GM23338 (cell line): ENCODE measurements around the gene OTOG. TPM values are rescaled to one million over a fixed set of nuclear protein-coding genes. Genes with fewer than 3 reads are reported as not detected.

ENCODE experiments used
- ATAC-seq: fragments of 200-7000 bp; cut with Tn5 transposase; 3 replicates; pipeline ENCODE4 v1.9.1; 2020
- DNase-seq: peaks from one replicate; pipeline ENCODE4 v3.0.0-alpha.2; 2015; ENCODE audit warnings: low spot score
- H2AFZ ChIP-seq: fragments of 200-600 bp; sonication (generic); 2 replicates; pipeline ENCODE4 v1.8.0; 2016; ENCODE audit warnings: antibody characterized with exemption, mild to moderate bottlenecking, moderate library complexity
- H3F3A ChIP-seq: fragments of 200-600 bp; sonication (generic); replicated peaks from 2 replicates; pipeline ENCODE4 v1.8.0; 2017; ENCODE audit warnings: antibody characterized with exemption, mixed run types, low read depth
- H3K27ac ChIP-seq: fragments of 200-600 bp; sonication (generic); 2 replicates; pipeline ENCODE4 v1.6.1; 2016; ENCODE audit warnings: low read depth
- H3K27me3 ChIP-seq: fragments of 200-600 bp; sonication (generic); 2 replicates; pipeline ENCODE4 v1.8.0; 2016; ENCODE audit warnings: mild to moderate bottlenecking, mixed run types, moderate library complexity; ENCODE audit not compliant: insufficient read depth
- H3K36me3 ChIP-seq: fragments of 200-600 bp; sonication (generic); 2 replicates; pipeline ENCODE4 v1.8.0; 2016; ENCODE audit warnings: mild to moderate bottlenecking; ENCODE audit not compliant: insufficient read depth
- H3K4me1 ChIP-seq: fragments of 200-600 bp; sonication (generic); 2 replicates; pipeline ENCODE4 v1.8.0; 2016; ENCODE audit warnings: mild to moderate bottlenecking, moderate library complexity; ENCODE audit not compliant: insufficient read depth
- H3K4me2 ChIP-seq: fragments of 200-600 bp; sonication (generic); 2 replicates; pipeline ENCODE4 v1.7.1; 2017; ENCODE audit warnings: mixed run types
- H3K4me3 ChIP-seq: fragments of 200-600 bp; sonication (generic); 2 replicates; pipeline ENCODE4 v1.6.1; 2016; ENCODE audit warnings: mixed run types
- H3K79me2 ChIP-seq: fragments of 200-600 bp; sonication (generic); replicated peaks from 2 replicates; pipeline ENCODE4 v1.8.0; 2017; ENCODE audit warnings: mild to moderate bottlenecking; ENCODE audit not compliant: insufficient read depth
- H3K9me2 ChIP-seq: fragments of 200-600 bp; sonication (generic); 2 replicates; pipeline ENCODE4 v1.8.0; 2017; ENCODE audit not compliant: insufficient read depth
- H4K20me1 ChIP-seq: fragments of 200-600 bp; sonication (generic); replicated peaks from 2 replicates; pipeline ENCODE4 v1.8.0; 2017; ENCODE audit warnings: mild to moderate bottlenecking; ENCODE audit not compliant: insufficient read depth
- H3K27ac Mint-ChIP-seq: 2 replicates; pipeline ENCODE4 v1.8.0; 2020; ENCODE audit warnings: inconsistent platforms, mild to moderate bottlenecking, moderate library complexity, mixed read lengths
- H3K27me3 Mint-ChIP-seq: 3 replicates; pipeline ENCODE4 v1.8.0; 2022; ENCODE audit warnings: low read depth, mild to moderate bottlenecking, moderate library complexity, mixed read lengths, inconsistent platforms; ENCODE audit not compliant: insufficient read depth, poor library complexity
- H3K36me3 Mint-ChIP-seq: 3 replicates; pipeline ENCODE4 v1.8.0; 2021; ENCODE audit warnings: low read depth, mild to moderate bottlenecking, inconsistent platforms, moderate library complexity, mixed read lengths
- H3K4me1 Mint-ChIP-seq: 3 replicates; pipeline ENCODE4 v1.8.0; 2020; ENCODE audit warnings: mild to moderate bottlenecking, inconsistent platforms, mixed read lengths
- H3K4me3 Mint-ChIP-seq: 3 replicates; pipeline ENCODE4 v1.8.0; 2021; ENCODE audit warnings: moderate library complexity, mild to moderate bottlenecking, inconsistent platforms, mixed read lengths
- H3K9me3 Mint-ChIP-seq: 3 replicates; pipeline ENCODE4 v1.8.0; 2020; ENCODE audit warnings: moderate library complexity, mild to moderate bottlenecking, inconsistent platforms, mixed read lengths
- CREB1 ChIP-seq: fragments of 250-450 bp; sonication (Bioruptor Pico); IDR thresholded peaks from 2 replicates; pipeline ENCODE4 v1.5.0; 2020; ENCODE audit warnings: low read depth, mild to moderate bottlenecking, moderate library complexity
- EZH2 ChIP-seq: fragments of 200-600 bp; sonication (generic); IDR thresholded peaks from one replicate; pipeline ENCODE4 v1.8.0; 2017; ENCODE audit warnings: antibody characterized with exemption, mild to moderate bottlenecking, low read depth; ENCODE audit not compliant: unreplicated experiment
- EZH2phosphoT487 ChIP-seq: fragments of 200-600 bp; sonication (generic); IDR thresholded peaks from one replicate; pipeline ENCODE4 v1.8.1; 2018; ENCODE audit warnings: antibody characterized with exemption; ENCODE audit not compliant: unreplicated experiment
- NANOG ChIP-seq: IDR thresholded peaks from 2 replicates; pipeline ENCODE4 v1.6.1; 2016; ENCODE audit warnings: antibody characterized with exemption, borderline replicate concordance
- POLR2AphosphoS5 ChIP-seq: IDR thresholded peaks from 2 replicates; pipeline ENCODE4 v1.6.1; 2016; ENCODE audit warnings: antibody characterized with exemption, low read depth
- STAT1 ChIP-seq: IDR thresholded peaks from one replicate; pipeline ENCODE4 v1.6.1; 2016; ENCODE audit warnings: antibody characterized with exemption; ENCODE audit not compliant: unreplicated experiment
- ZNF114 ChIP-seq: fragments of 250-450 bp; sonication (Bioruptor Pico); IDR thresholded peaks from 2 replicates; pipeline ENCODE4 v1.5.0; 2020; ENCODE audit warnings: mild to moderate bottlenecking, moderate library complexity
- ZNF331 ChIP-seq: fragments of 250-450 bp; sonication (Bioruptor Pico); IDR thresholded peaks from 2 replicates; pipeline ENCODE4 v1.5.0; 2020; ENCODE audit warnings: low read depth, mild to moderate bottlenecking, moderate library complexity
- polyA plus RNA-seq: library from polyadenylated mRNA; unstranded; fragments of >200 nt; fragmentation: Nextera tagmentation; extraction: Ambion mirVana; gene quantifications from 2 replicates; pipeline ENCODE4 v1.2.1, GENCODE V29; 2016
- total RNA-seq: library from RNA; depleted of rRNA; stranded (reverse); fragments of >200 nt; shearing (Covaris generic); gene quantifications from 2 replicates; pipeline ENCODE4 v1.2.3, GENCODE V29; 2014
- TF ChIP-seq, protein P1 (sequence below): IDR thresholded peaks from one replicate; pipeline ENCODE4 v1.6.1; 2018; ENCODE audit warnings: antibody characterized with exemption; ENCODE audit not compliant: unreplicated experiment
- TF ChIP-seq, protein P2 (sequence below): IDR thresholded peaks from 2 replicates; pipeline ENCODE4 v1.6.1; 2016; ENCODE audit warnings: antibody characterized with exemption

OTOG gene
- total and polyA plus RNA-seq, 2 experiments from 2014 or later = 0.40 to 0.52 TPM

DNA sequence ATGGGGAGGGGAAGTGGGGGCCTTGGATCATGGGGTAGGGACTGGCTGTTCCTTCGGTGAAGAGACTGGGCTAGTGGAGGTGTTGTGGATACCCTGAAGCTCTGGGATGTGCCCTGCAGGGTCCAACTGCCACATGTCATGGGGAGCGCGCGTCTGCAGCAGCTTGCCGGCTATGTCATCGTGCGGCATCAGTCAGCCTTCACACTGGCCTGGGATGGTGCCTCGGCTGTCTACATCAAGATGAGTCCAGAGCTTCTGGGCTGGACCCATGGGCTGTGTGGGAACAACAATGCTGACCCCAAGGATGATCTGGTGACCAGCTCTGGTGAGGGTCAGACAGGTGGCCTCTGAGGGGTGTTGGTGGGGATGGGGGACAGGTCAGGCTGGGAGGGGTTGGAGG is 9.9 kb downstream of the OTOG start (continued):
- TF ChIP-seq, protein P1, sequence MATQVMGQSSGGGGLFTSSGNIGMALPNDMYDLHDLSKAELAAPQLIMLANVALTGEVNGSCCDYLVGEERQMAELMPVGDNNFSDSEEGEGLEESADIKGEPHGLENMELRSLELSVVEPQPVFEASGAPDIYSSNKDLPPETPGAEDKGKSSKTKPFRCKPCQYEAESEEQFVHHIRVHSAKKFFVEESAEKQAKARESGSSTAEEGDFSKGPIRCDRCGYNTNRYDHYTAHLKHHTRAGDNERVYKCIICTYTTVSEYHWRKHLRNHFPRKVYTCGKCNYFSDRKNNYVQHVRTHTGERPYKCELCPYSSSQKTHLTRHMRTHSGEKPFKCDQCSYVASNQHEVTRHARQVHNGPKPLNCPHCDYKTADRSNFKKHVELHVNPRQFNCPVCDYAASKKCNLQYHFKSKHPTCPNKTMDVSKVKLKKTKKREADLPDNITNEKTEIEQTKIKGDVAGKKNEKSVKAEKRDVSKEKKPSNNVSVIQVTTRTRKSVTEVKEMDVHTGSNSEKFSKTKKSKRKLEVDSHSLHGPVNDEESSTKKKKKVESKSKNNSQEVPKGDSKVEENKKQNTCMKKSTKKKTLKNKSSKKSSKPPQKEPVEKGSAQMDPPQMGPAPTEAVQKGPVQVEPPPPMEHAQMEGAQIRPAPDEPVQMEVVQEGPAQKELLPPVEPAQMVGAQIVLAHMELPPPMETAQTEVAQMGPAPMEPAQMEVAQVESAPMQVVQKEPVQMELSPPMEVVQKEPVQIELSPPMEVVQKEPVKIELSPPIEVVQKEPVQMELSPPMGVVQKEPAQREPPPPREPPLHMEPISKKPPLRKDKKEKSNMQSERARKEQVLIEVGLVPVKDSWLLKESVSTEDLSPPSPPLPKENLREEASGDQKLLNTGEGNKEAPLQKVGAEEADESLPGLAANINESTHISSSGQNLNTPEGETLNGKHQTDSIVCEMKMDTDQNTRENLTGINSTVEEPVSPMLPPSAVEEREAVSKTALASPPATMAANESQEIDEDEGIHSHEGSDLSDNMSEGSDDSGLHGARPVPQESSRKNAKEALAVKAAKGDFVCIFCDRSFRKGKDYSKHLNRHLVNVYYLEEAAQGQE = no peak
- TF ChIP-seq CREB1 (CRISPR knock-in tag) = no peak
- no peak for TF ChIP-seq STAT1
- no peak for TF ChIP-seq EZH2phosphoT487

DNA sequence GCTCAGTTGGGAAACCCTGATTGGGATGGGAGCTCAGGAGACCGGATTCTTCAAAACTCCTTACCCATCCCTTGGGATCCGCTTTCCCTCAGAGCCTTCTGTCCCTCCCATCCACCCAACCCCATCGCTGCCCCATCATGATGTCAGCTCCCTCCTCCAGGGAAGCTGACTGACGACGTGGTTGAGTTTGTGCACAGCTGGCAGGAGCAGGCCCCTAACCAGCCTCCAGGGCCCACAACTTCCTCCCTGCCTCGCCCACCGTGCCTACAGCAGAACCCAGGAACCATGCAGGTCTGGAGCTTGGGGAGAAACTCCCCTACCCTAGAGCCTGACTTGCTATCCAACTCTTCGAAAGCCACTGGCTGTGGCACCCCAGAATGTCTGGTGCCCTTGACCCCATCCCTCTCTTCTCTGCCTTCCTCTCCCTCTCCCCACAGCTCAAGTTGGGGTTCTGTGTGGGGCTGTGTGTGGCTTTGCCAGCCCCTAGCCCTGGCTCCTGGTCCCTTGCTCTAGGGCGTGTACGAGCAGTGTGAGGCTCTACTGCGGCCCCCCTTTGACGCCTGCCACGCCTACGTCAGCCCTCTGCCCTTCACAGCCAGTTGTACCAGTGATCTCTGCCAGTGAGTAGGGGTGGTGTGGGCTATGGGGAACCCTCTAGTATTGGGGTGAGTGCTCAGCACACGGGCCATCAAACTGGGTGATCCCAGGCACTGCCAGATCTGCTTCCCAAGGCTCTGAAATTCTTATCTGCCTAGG is 11.1 kb downstream of the OTOG start:
- no peak for DNase-seq
- Histone ChIP-seq H3K4me3 (no peak overlapping the region), H3K4me1 (no peaks in the 10 kb centered on the region), H3K9me2 (no peaks in the 10 kb centered on the region), H2AFZ (no peak overlapping the region), H3K27ac (no peak overlapping the region), H3K27me3 (no peaks in the 10 kb centered on the region), H3K4me2 (no peak overlapping the region), H3K36me3 (no peaks in the 10 kb centered on the region), H3F3A (no peaks in the 10 kb centered on the region), H3K79me2 (no peaks in the 10 kb centered on the region), H4K20me1 (no peaks in the 10 kb centered on the region)
- ATAC-seq = no peak
- no peak overlapping the region for H3K4me3 Mint-ChIP-seq
- peaks cover 2% of the 10 kb centered on the region for H3K27me3 Mint-ChIP-seq
- no peaks in the 10 kb centered on the region for H3K36me3 Mint-ChIP-seq
- no peaks in the 10 kb centered on the region for H3K9me3 Mint-ChIP-seq
- H3K27ac Mint-ChIP-seq = no peak overlapping the region
- TF ChIP-seq ZNF114 (CRISPR knock-in tag) = no peak
- no peaks in the 10 kb centered on the region; the same call in 2 of the 3 replicates for H3K4me1 Mint-ChIP-seq

DNA sequence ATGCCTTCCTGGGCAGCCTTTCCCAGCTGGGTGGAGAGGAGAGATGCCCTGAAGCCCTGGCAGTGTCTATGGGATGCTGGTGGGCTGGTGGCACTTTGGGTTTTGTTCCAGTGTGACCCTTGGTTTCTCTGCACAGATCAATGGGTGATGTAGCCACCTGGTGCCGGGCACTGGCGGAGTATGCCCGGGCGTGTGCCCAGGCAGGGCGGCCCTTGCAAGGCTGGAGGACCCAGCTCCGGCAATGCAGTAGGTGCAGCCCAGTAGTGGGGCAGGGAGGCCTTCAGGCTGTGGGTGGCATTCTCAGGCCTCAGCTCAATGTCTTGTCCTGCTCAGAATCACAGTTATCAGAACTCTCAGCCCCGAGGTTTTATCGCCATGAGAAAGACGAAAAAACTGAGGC is 11.9 kb downstream of the OTOG start:
- H3K9me2 ChIP-seq = no peaks in the 10 kb centered on the region
- Mint-ChIP-seq H3K9me3 (no peaks in the 10 kb centered on the region), H3K36me3 (no peaks in the 10 kb centered on the region), H3K27ac (no peak overlapping the region), H3K27me3 (peaks cover 4% of the 10 kb centered on the region), H3K4me1 (no peaks in the 10 kb centered on the region; the same call in 2 of the 3 replicates), H3K4me3 (no peak overlapping the region)
- no peaks in the 10 kb centered on the region for H3K79me2 ChIP-seq
- DNase-seq (no peak), ATAC-seq (no peak)
- H4K20me1 ChIP-seq = no peaks in the 10 kb centered on the region
- H2AFZ ChIP-seq = no peak overlapping the region
- no peaks in the 10 kb centered on the region for H3K4me1 ChIP-seq
- H3K27me3 ChIP-seq = no peaks in the 10 kb centered on the region
- no peak overlapping the region for H3K27ac ChIP-seq
- no peak for TF ChIP-seq ZNF114 (CRISPR knock-in tag)
- TF ChIP-seq, protein P2, sequence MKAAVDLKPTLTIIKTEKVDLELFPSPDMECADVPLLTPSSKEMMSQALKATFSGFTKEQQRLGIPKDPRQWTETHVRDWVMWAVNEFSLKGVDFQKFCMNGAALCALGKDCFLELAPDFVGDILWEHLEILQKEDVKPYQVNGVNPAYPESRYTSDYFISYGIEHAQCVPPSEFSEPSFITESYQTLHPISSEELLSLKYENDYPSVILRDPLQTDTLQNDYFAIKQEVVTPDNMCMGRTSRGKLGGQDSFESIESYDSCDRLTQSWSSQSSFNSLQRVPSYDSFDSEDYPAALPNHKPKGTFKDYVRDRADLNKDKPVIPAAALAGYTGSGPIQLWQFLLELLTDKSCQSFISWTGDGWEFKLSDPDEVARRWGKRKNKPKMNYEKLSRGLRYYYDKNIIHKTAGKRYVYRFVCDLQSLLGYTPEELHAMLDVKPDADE = no peak
- TF ChIP-seq EZH2phosphoT487 = no peak
- TF ChIP-seq, protein P1 = no peak
- no peak for TF ChIP-seq STAT1
- TF ChIP-seq ZNF331 (CRISPR knock-in tag) = no peak
- no peak for TF ChIP-seq POLR2AphosphoS5
- TF ChIP-seq EZH2 = no peak
- TF ChIP-seq NANOG = no peak
- H3K4me3 ChIP-seq = no peak overlapping the region
- no peaks in the 10 kb centered on the region for H3K36me3 ChIP-seq
- H3K4me2 ChIP-seq = no peak overlapping the region
- no peaks in the 10 kb centered on the region for H3F3A ChIP-seq
